Hepatocyte (in vitro differentiated cells): ENCODE measurements around the gene SEMA3D. TPM values are rescaled to one million over a fixed set of nuclear protein-coding genes. Genes with fewer than 3 reads are reported as not detected.

Source experiments
- DNase-seq: peaks from one replicate; pipeline ENCODE4 v3.0.0-alpha.2; 2016; ENCODE audit warnings: low spot score
- H2AFZ ChIP-seq: fragments of 200-600 bp; sonication (generic); 2 replicates; pipeline ENCODE4 v1.6.0; 2016; ENCODE audit warnings: antibody characterized with exemption, mild to moderate bottlenecking
- H3K27ac ChIP-seq: fragments of 200-600 bp; sonication (generic); 2 replicates; pipeline ENCODE4 v1.5.1; 2016; ENCODE audit warnings: mild to moderate bottlenecking
- H3K27me3 ChIP-seq: fragments of 200-600 bp; sonication (generic); 2 replicates; pipeline ENCODE4 v1.6.1; 2016
- H3K36me3 ChIP-seq: fragments of 200-600 bp; sonication (generic); replicated peaks from 2 replicates; pipeline ENCODE4 v1.5.1; 2016; ENCODE audit warnings: low read depth; ENCODE audit not compliant: insufficient read depth
- H3K4me1 ChIP-seq: fragments of 200-600 bp; sonication (generic); 2 replicates; pipeline ENCODE4 v1.5.1; 2016; ENCODE audit warnings: mild to moderate bottlenecking, moderate library complexity; ENCODE audit not compliant: insufficient read depth
- H3K4me2 ChIP-seq: fragments of 200-600 bp; sonication (generic); 2 replicates; pipeline ENCODE4 v1.6.0; 2016
- H3K4me3 ChIP-seq: fragments of 200-600 bp; sonication (generic); 2 replicates; pipeline ENCODE4 v1.5.1; 2016; ENCODE audit warnings: mild to moderate bottlenecking
- H3K79me2 ChIP-seq: fragments of 200-600 bp; sonication (generic); 2 replicates; pipeline ENCODE4 v1.6.0; 2017; ENCODE audit warnings: mild to moderate bottlenecking
- H3K9me2 ChIP-seq: fragments of 200-600 bp; sonication (generic); replicated peaks from 2 replicates; pipeline ENCODE4 v1.6.0; 2017; ENCODE audit warnings: mild to moderate bottlenecking; ENCODE audit not compliant: insufficient read depth
- H3K9me3 ChIP-seq: fragments of 200-600 bp; sonication (generic); 2 replicates; pipeline ENCODE4 v1.5.1; 2016; ENCODE audit warnings: low read depth, mild to moderate bottlenecking
- H4K20me1 ChIP-seq: fragments of 200-600 bp; sonication (generic); 2 replicates; pipeline ENCODE4 v1.6.0; 2016; ENCODE audit warnings: mild to moderate bottlenecking; ENCODE audit not compliant: insufficient read depth, poor library complexity, severe bottlenecking
- EZH2 ChIP-seq: fragments of 200-600 bp; sonication (generic); IDR thresholded peaks from 2 replicates; pipeline ENCODE4 v1.6.1; 2016; ENCODE audit warnings: antibody characterized with exemption, mild to moderate bottlenecking, borderline replicate concordance
- EZH2phosphoT487 ChIP-seq: fragments of 200-600 bp; sonication (generic); IDR thresholded peaks from one replicate; pipeline ENCODE4 v1.6.1; 2018; ENCODE audit warnings: antibody characterized with exemption, mild to moderate bottlenecking, low read depth, moderate library complexity; ENCODE audit not compliant: unreplicated experiment, severe bottlenecking
- WGBS: methylation state at CpG from one replicate; pipeline ENCODE4 v1.1.6; 2016; ENCODE audit warnings: low lambda C conversion rate; ENCODE audit errors: missing lambda C conversion rate; 5-methylcytosine and 5-hydroxymethylcytosine counted together
- polyA plus RNA-seq: library from polyadenylated mRNA; unstranded; fragments of >200 nt; fragmentation: Nextera tagmentation; extraction: Ambion mirVana; gene quantifications from 2 replicates; pipeline ENCODE4 v1.2.1, GENCODE V29; 2016
- total RNA-seq: library from RNA; depleted of rRNA; stranded (reverse); fragments of >200 nt; gene quantifications from 2 replicates; pipeline ENCODE4 v1.2.3, GENCODE V29; 2014
- TF ChIP-seq, protein P1 (sequence below): fragments of 200-600 bp; sonication (generic); IDR thresholded peaks from 2 replicates; pipeline ENCODE4 v1.5.1; 2016; ENCODE audit warnings: antibody characterized with exemption, mild to moderate bottlenecking; ENCODE audit not compliant: poor library complexity

Gene SEMA3D
- total and polyA plus RNA-seq, 2 experiments from 2014 or later: 18.7 to 44.9 TPM

DNA sequence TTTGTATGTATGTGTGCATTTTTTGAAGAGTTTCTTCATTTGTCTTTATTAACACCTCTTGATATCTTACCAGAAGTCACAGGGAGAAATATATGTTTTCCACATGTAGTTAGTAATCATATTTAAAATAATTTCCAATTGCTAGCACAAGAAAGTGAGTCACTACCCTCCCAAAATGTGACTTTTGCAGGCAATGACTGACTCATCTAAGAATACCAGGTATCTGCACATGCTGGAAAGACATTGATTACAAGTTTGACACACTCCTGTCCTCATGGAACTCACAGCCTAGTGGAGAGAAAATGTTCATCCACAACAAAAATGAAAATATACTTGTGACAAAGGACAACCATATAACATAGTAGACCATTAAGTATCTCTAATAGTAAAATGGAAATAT, 82.9 kb downstream of the SEMA3D start:
- Histone ChIP-seq H2AFZ (no peak overlapping the region), H3K36me3 (no peaks in the 10 kb centered on the region), H3K4me3 (no peak overlapping the region), H3K9me3 (no peaks in the 10 kb centered on the region), H3K79me2 (no peaks in the 10 kb centered on the region), H3K4me2 (no peak overlapping the region), H3K27ac (no peak overlapping the region), H4K20me1 (no peaks in the 10 kb centered on the region), H3K4me1 (no peaks in the 10 kb centered on the region), H3K27me3 (no peaks in the 10 kb centered on the region), H3K9me2 (no peaks in the 10 kb centered on the region)
- no peak for TF ChIP-seq EZH2
- TF ChIP-seq EZH2phosphoT487: no peak
- TF ChIP-seq, protein P1, sequence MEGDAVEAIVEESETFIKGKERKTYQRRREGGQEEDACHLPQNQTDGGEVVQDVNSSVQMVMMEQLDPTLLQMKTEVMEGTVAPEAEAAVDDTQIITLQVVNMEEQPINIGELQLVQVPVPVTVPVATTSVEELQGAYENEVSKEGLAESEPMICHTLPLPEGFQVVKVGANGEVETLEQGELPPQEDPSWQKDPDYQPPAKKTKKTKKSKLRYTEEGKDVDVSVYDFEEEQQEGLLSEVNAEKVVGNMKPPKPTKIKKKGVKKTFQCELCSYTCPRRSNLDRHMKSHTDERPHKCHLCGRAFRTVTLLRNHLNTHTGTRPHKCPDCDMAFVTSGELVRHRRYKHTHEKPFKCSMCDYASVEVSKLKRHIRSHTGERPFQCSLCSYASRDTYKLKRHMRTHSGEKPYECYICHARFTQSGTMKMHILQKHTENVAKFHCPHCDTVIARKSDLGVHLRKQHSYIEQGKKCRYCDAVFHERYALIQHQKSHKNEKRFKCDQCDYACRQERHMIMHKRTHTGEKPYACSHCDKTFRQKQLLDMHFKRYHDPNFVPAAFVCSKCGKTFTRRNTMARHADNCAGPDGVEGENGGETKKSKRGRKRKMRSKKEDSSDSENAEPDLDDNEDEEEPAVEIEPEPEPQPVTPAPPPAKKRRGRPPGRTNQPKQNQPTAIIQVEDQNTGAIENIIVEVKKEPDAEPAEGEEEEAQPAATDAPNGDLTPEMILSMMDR: no peak
- DNase-seq: no peak

DNA sequence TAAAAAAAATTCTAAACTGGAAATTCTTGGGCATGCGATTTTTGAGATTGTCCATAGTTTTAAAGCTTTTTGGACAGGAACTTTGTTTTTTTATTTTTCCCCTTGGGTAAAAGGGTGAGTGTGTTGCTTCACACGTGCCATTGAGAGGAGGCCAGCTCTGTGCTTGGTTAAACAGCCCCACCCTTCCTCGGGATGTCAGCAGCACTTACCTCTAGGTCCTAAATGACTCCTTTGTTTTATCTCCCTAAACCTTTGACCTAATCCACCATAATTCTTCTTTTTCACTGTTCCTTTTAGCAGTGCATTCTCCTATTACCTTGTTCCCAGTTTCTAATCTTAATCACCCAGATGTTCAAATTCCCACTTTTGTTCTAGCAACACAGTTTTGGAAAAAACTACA, 83.5 kb downstream of the SEMA3D start:
- no peak overlapping the region for H3K27ac ChIP-seq
- no peaks in the 10 kb centered on the region for H3K27me3 ChIP-seq
- H3K79me2 ChIP-seq: no peaks in the 10 kb centered on the region
- H3K4me3 ChIP-seq: no peak overlapping the region
- H4K20me1 ChIP-seq: no peaks in the 10 kb centered on the region
- no peaks in the 10 kb centered on the region for H3K9me2 ChIP-seq
- DNase-seq: no peak
- TF ChIP-seq, protein P1: no peak
- no peak for TF ChIP-seq EZH2
- no peak for TF ChIP-seq EZH2phosphoT487
- no peaks in the 10 kb centered on the region for H3K4me1 ChIP-seq
- 52% methylated on average over 3 of the region's 3 CpGs for WGBS
- no peaks in the 10 kb centered on the region for H3K9me3 ChIP-seq
- no peak overlapping the region for H2AFZ ChIP-seq
- H3K36me3 ChIP-seq: no peaks in the 10 kb centered on the region
- H3K4me2 ChIP-seq: no peak overlapping the region

DNA sequence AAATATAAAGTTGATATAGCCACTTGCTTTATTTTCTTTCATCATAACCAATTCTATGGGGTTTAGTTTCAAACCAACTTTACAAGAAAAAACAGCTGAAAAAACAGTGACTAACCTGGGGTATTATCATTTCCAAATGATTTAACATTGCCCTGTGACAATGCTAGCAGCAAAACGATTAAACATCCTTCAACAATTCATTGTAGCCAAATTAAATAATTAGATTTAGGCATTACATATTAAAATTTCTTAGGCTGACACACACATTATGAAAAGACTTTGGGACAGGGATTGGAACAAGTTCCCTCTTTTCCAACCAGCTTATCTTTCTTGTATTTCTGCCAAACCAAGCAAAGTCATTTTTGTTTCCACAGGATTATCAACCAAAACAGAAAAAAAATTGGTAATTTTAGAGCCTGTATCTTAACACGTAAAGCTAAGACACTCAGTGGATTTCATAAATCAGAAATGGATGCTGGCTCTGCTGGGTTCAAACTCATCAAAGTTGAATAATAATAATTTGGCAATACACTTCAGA, 84.0 kb downstream of the SEMA3D start:
- H3K4me2 ChIP-seq: no peak overlapping the region
- no peak overlapping the region for H2AFZ ChIP-seq

More for the DNA sequence above, 84.0 kb downstream of the SEMA3D start:
- Histone ChIP-seq H3K9me2 (no peaks in the 10 kb centered on the region), H3K36me3 (no peaks in the 10 kb centered on the region), H3K9me3 (no peaks in the 10 kb centered on the region), H3K4me3 (no peak overlapping the region), H4K20me1 (no peaks in the 10 kb centered on the region), H3K27ac (no peak overlapping the region), H3K79me2 (no peaks in the 10 kb centered on the region), H3K4me1 (no peaks in the 10 kb centered on the region), H3K27me3 (no peaks in the 10 kb centered on the region)
- DNase-seq: no peak
- TF ChIP-seq EZH2: no peak
- TF ChIP-seq EZH2phosphoT487: no peak
- TF ChIP-seq, protein P1: no peak
- 77% methylated on average over 2 of the region's 2 CpGs for WGBS
